Activated B cell treated with CpG ODN at 0.5 μM for 24 hours (primary cell): ENCODE data around the gene CLIP1. TPM values are rescaled to one million over a fixed set of nuclear protein-coding genes. Genes with fewer than 3 reads are reported as not detected.
"Not testable (repeated sequence)": the region's sequence is repeated elsewhere in the genome, so short reads cannot be mapped to it uniquely, and the experiment has no call there.

Experiments used
- ATAC-seq: fragments of 200-7000 bp; cut with Tn5 transposase; one replicate; pipeline ENCODE4 v1.10.0; 2021; ENCODE audit warnings: low read depth, mild to moderate bottlenecking, moderate library complexity
- CTCF ChIA-PET: fragments of 350-600 bp; sonication (Branson Sonifier 250); formaldehyde crosslinking; loops from one replicate; lab custom pipeline; 2021; ENCODE audit warnings: antibody characterized with exemption; lab: Charles Lee
- POLR2A ChIA-PET: fragments of 350-600 bp; sonication (Branson Sonifier 250); formaldehyde crosslinking; loops from one replicate; lab custom pipeline; 2021; ENCODE audit warnings: antibody characterized with exemption; lab: Charles Lee
- DNase-seq: peaks from one replicate; pipeline ENCODE4 v3.0.0; 2022
- H3K27ac Mint-ChIP-seq: one replicate; pipeline ENCODE4 v1.8.0; 2020; ENCODE audit warnings: mixed read lengths
- H3K27me3 Mint-ChIP-seq: one replicate; pipeline ENCODE4 v1.8.0; 2021; ENCODE audit warnings: mixed read lengths
- H3K36me3 Mint-ChIP-seq: one replicate; pipeline ENCODE4 v1.8.0; 2021; ENCODE audit warnings: low read depth, mixed read lengths
- H3K4me1 Mint-ChIP-seq: one replicate; pipeline ENCODE4 v1.8.0; 2021; ENCODE audit warnings: mixed read lengths
- H3K4me3 Mint-ChIP-seq: one replicate; pipeline ENCODE4 v1.8.0; 2020; ENCODE audit warnings: mild to moderate bottlenecking, mixed read lengths
- H3K9me3 Mint-ChIP-seq: one replicate; pipeline ENCODE4 v1.8.0; 2020; ENCODE audit warnings: mixed read lengths
- intact Hi-C: fragments of 100-400 bp; cut with micrococcal nuclease; formaldehyde crosslinking; loops from one replicate; pipeline ENCODE4 v1.15.1; 2024
- total RNA-seq: library from RNA; stranded (reverse); gene quantifications from 2 replicates; pipeline ENCODE4 v1.2.3, GENCODE V29; 2022
- TF ChIP-seq, protein P1 (sequence below): fragments of 200-600 bp; IDR thresholded peaks from one replicate; pipeline ENCODE4 v1.8.0; 2022; ENCODE audit warnings: antibody characterized with exemption, mild to moderate bottlenecking

Gene CLIP1
- total RNA-seq, 1 donor from 2014 or later: 63.2 TPM

GRCh38 chr12:122382919-122383350 lies 39.5 kb downstream of the CLIP1 start:
- Mint-ChIP-seq H3K4me3 (no peak overlapping the region), H3K9me3 (no peaks in the 10 kb centered on the region), H3K36me3 (peaks cover 21% of the 10 kb centered on the region), H3K27me3 (no peaks in the 10 kb centered on the region), H3K4me1 (peaks cover 15% of the 10 kb centered on the region), H3K27ac (no peak overlapping the region)
- intact Hi-C loops: no loop called here
- POLR2A ChIA-PET: no interaction called here
- TF ChIP-seq, protein P1, sequence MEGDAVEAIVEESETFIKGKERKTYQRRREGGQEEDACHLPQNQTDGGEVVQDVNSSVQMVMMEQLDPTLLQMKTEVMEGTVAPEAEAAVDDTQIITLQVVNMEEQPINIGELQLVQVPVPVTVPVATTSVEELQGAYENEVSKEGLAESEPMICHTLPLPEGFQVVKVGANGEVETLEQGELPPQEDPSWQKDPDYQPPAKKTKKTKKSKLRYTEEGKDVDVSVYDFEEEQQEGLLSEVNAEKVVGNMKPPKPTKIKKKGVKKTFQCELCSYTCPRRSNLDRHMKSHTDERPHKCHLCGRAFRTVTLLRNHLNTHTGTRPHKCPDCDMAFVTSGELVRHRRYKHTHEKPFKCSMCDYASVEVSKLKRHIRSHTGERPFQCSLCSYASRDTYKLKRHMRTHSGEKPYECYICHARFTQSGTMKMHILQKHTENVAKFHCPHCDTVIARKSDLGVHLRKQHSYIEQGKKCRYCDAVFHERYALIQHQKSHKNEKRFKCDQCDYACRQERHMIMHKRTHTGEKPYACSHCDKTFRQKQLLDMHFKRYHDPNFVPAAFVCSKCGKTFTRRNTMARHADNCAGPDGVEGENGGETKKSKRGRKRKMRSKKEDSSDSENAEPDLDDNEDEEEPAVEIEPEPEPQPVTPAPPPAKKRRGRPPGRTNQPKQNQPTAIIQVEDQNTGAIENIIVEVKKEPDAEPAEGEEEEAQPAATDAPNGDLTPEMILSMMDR: no peak
- ATAC-seq: no peak
- CTCF ChIA-PET: interaction anchor here (1.0 kb wide), 1 partner anchor 27 kb away, joined by 4 read pairs; no protein-coding TSS in a partner anchor
- DNase-seq: no peak

DNA sequence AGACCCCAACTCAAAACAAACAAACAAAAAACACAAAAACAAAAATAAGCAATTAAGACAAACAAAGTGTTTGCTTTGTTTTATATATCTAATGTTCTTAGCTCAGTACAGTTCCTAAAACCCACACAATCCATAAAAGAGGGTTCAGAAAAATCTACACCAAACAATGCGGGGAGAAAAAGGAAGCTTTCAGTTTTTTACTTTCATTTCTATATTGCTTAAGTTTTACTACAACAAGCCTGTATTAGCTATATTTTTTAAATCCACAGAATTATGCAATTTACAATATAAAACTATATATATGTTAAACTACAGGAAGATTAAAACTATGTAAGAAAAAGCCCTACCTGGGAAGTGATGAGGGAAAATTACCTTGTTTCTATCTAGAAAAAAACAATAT lies 41.4 kb downstream of the CLIP1 start:
- no peak for DNase-seq
- CTCF ChIA-PET: interaction anchor here (0.9 kb wide), 1 partner anchor 91 kb away, joined by 5 read pairs; no protein-coding TSS in a partner anchor
- Mint-ChIP-seq H3K9me3 (no peaks in the 10 kb centered on the region), H3K27ac (no peak overlapping the region), H3K36me3 (peaks cover 33% of the 10 kb centered on the region), H3K27me3 (no peaks in the 10 kb centered on the region), H3K4me3 (peak overlapping the region; percentile 24), H3K4me1 (peaks cover 15% of the 10 kb centered on the region)
- intact Hi-C loops: no loop called here
- ATAC-seq: no peak
- POLR2A ChIA-PET: no interaction called here
- TF ChIP-seq, protein P1: no peak

DNA sequence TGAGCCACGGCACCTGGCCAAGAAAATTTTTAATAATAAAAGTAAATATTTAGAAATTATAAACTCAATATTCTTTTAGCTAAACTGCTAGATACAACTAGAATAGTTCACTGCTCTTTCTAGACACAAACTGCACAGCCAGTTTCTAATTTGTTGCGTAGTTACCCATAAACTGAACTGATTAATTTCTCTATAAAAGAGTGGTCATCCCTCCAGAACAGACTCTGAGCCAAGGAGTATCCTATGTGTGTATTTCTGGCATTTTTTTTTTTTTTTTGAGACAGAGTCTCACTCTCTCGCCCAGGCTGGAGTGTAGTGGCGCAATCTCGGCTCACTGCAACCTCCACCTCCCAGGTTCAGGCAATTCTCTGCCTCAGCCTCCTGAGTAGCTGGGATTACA lies 45.7 kb downstream of the CLIP1 start:
- DNase-seq, POLR2A ChIA-PET, H3K27me3 Mint-ChIP-seq, H3K4me3 Mint-ChIP-seq, intact Hi-C loops, H3K9me3 Mint-ChIP-seq, H3K27ac Mint-ChIP-seq, ATAC-seq, CTCF ChIA-PET: not testable (repeated sequence)
- Mint-ChIP-seq H3K4me1 (peaks cover 18% of the 10 kb centered on the region), H3K36me3 (peaks cover 49% of the 10 kb centered on the region)

GRCh38 chr12:122374707-122375106 lies 47.8 kb downstream of the CLIP1 start:
- peaks cover 59% of the 10 kb centered on the region for H3K36me3 Mint-ChIP-seq
- H3K9me3 Mint-ChIP-seq: no peaks in the 10 kb centered on the region
- ChIA-PET CTCF (interaction anchor here (1.6 kb wide), 1 partner anchor 25 kb away, joined by 4 read pairs; no protein-coding TSS in a partner anchor), POLR2A (no interaction called here)
- H3K27me3 Mint-ChIP-seq: no peaks in the 10 kb centered on the region
- no peak overlapping the region for H3K4me3 Mint-ChIP-seq
- ATAC-seq (no peak), DNase-seq (no peak)
- TF ChIP-seq, protein P1: no peak
- intact Hi-C loops: no loop called here
- H3K27ac Mint-ChIP-seq: no peak overlapping the region
- peaks cover 9% of the 10 kb centered on the region for H3K4me1 Mint-ChIP-seq

GRCh38 chr12:122371475-122372045 lies 50.9 kb downstream of the CLIP1 start:
- H3K9me3 Mint-ChIP-seq: no peaks in the 10 kb centered on the region
- CTCF ChIA-PET: no interaction called here
- peaks cover 54% of the 10 kb centered on the region for H3K36me3 Mint-ChIP-seq
- H3K27ac Mint-ChIP-seq: no peak overlapping the region
- intact Hi-C loops: no loop called here
- ATAC-seq: no peak
- no peaks in the 10 kb centered on the region for H3K27me3 Mint-ChIP-seq
- TF ChIP-seq, protein P1: no peak
- POLR2A ChIA-PET: interaction anchor here (0.7 kb wide), 1 partner anchor 1193 kb away, joined by 5 read pairs; no protein-coding TSS in a partner anchor
- H3K4me3 Mint-ChIP-seq: no peak overlapping the region
- peaks cover 9% of the 10 kb centered on the region for H3K4me1 Mint-ChIP-seq
- DNase-seq: no peak
